NOMO-1 (cell line): ENCODE data around the gene ORAI3.

Experiments
- DNase-seq, 2 experiments: peaks; one replicate each; lab custom pipeline; 2025; ENCODE audit not compliant: unreplicated experiment in 2 of 2; lab: John Stamatoyannopoulos, UW

Gene ORAI3

GRCh38 chr16:30966033-30966619, 17.3 kb downstream of the ORAI3 start:
- DNase-seq = no peak

- DNase-seq = no peak
Observed at GRCh38 chr16:30967795-30968194, 18.9 kb downstream of the ORAI3 start.

- DNase-seq = no peak
Observed at GRCh38 chr16:30969246-30969842, 20.5 kb downstream of the ORAI3 start.

GRCh38 chr16:30971298-30971697, 22.4 kb downstream of the ORAI3 start:
- DNase-seq = no peak

- no peak for DNase-seq
Observed at GRCh38 chr16:30972872-30973271, 24.0 kb downstream of the ORAI3 start.

- no peak for DNase-seq
Observed at GRCh38 chr16:30974348-30974747, 25.5 kb downstream of the ORAI3 start.

- DNase-seq = no peak
Observed at GRCh38 chr16:30976486-30976885, 27.6 kb downstream of the ORAI3 start.

GRCh38 chr16:30977502-30977901, 28.6 kb downstream of the ORAI3 start:
- DNase-seq = no peak

GRCh38 chr16:30979170-30980022, 30.5 kb downstream of the ORAI3 start:
- DNase-seq = no peak

GRCh38 chr16:30980023-30980371, 31.1 kb downstream of the ORAI3 start:
- DNase-seq = no peak

GRCh38 chr16:30980434-30980833, 31.6 kb downstream of the ORAI3 start:
- DNase-seq = no peak

- no peak for DNase-seq
Observed at GRCh38 chr16:30980959-30981358, 32.1 kb downstream of the ORAI3 start.

- DNase-seq = no peak
Observed at GRCh38 chr16:30982548-30983288, 33.9 kb downstream of the ORAI3 start.

- no peak for DNase-seq
Observed at GRCh38 chr16:30983289-30983889, 34.5 kb downstream of the ORAI3 start.

- no peak for DNase-seq
Observed at GRCh38 chr16:30983898-30984610, 35.2 kb downstream of the ORAI3 start.

- peak; percentile 68 to 80 for DNase-seq
Observed at GRCh38 chr16:30984669-30985400, 36.0 kb downstream of the ORAI3 start, which contains the start of gene HSD3B7. Gene HSD3B7, plus strand, starts transcription at chr16:30985207. Its CDS starts 452 bp downstream, at chr16:30985659.

GRCh38 chr16:30985401-30986128, 36.7 kb downstream of the ORAI3 start:
- no peak for DNase-seq

- no peak for DNase-seq
Observed at GRCh38 chr16:30986129-30986991, 37.5 kb downstream of the ORAI3 start.
